ENCODE data around the gene ELOVL5. TPM values are rescaled to one million over a fixed set of nuclear protein-coding genes. Genes with fewer than 3 reads are reported as not detected.

Gene ELOVL5
- total RNA-seq, 4 donors from 2014 or later = 58.4 to 97.0 (median 69.7) TPM

DNA sequence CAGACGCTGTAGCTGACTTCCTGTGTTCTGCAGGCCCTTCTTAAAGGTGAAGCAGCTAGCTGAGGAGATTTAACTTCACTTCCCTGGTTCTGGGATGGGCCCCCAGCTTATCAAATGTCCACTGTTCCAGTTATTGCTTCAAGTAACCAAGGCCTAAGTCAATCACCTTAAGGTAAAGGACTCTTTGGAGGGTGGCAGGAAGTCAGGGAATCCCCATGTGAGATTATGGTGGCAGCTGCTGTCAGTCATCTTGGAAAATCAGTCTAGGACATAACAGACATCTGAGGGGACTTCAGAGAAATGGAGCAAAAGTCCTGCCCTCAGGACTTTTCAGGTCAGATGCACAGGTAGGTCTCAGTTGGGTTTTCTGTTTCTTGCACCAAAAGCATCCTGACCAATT lies 3.8 kb downstream of the ELOVL5 start:
- H3K9me3 ChIP-seq = no peaks in the 10 kb centered on the region
- H3K4me3 ChIP-seq = no peak overlapping the region
- H3K4me1 ChIP-seq = peaks cover 0 to 64% (median 0%) of the 10 kb centered on the region in 4 donors
- no peaks in the 10 kb centered on the region for H3K36me3 ChIP-seq
- TF ChIP-seq, protein P1, sequence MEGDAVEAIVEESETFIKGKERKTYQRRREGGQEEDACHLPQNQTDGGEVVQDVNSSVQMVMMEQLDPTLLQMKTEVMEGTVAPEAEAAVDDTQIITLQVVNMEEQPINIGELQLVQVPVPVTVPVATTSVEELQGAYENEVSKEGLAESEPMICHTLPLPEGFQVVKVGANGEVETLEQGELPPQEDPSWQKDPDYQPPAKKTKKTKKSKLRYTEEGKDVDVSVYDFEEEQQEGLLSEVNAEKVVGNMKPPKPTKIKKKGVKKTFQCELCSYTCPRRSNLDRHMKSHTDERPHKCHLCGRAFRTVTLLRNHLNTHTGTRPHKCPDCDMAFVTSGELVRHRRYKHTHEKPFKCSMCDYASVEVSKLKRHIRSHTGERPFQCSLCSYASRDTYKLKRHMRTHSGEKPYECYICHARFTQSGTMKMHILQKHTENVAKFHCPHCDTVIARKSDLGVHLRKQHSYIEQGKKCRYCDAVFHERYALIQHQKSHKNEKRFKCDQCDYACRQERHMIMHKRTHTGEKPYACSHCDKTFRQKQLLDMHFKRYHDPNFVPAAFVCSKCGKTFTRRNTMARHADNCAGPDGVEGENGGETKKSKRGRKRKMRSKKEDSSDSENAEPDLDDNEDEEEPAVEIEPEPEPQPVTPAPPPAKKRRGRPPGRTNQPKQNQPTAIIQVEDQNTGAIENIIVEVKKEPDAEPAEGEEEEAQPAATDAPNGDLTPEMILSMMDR (IDR thresholded peaks at IDR 0.05) = no peak
- TF ChIP-seq EP300 (IDR thresholded peaks at IDR 0.05) (no peak), POLR2A (IDR thresholded peaks at IDR 0.05) (no peak)
- DNase-seq (ENCODE audit: low spot score in 2 of 2) = no peak
- no peaks in the 10 kb centered on the region for H3K27me3 ChIP-seq
- WGBS, 2 donors = 40 to 47% methylated on average over 1 of the region's 1 CpG
- H3K27ac ChIP-seq = no peak overlapping the region

DNA sequence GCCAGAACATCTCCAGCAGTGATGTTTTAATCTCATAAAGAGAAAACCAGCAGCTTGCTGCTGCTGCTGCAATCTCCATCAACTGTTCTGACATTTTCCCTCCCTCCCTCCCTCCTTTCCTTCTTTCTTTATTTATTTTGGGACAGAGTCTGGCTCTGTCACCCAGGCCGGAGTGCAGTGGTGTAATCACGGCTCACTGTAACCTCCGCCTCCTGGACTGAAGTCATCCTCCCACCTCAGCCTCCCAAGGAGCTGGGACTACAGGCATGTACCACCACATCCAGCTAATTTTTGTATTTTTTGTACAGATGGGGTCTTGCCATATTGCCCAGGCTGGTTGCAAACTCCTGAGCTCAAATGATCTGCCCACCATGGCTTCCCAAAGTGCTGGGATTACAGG lies 5.7 kb downstream of the ELOVL5 start:
- no peaks in the 10 kb centered on the region for H3K36me3 ChIP-seq
- TF ChIP-seq, protein P1 (IDR thresholded peaks at IDR 0.05) = no peak
- TF ChIP-seq EP300 (IDR thresholded peaks at IDR 0.05) (no peak), POLR2A (IDR thresholded peaks at IDR 0.05) (no peak)
- H3K4me1 ChIP-seq = peaks cover 0 to 73% (median 5%) of the 10 kb centered on the region in 4 donors
- H3K9me3 ChIP-seq = no peaks in the 10 kb centered on the region
- no peak overlapping the region for H3K27ac ChIP-seq
- H3K4me3 ChIP-seq = no peak overlapping the region
- H3K27me3 ChIP-seq = no peaks in the 10 kb centered on the region
- no peak for DNase-seq (ENCODE audit: low spot score in 2 of 2)
- WGBS, 2 donors = 54% methylated on average over 3 of the region's 3 CpGs

DNA sequence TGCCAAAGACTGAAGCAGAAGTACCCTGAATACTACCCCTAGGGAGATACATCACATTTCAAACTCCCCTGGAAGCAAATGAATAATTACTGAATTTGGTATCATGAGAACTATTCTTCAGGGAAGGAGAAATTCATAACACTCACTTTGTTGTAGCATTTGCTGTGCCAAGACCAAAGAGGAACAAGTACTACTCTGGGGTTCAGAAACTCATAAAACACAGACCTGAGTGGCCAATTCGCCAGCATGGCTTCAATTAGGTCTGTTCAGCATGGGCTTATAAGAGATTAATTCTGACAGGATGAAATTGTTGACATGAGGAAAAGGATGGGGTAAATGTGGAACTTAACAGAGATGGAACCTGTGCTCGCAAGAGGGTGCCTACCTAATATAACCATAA lies 6.5 kb downstream of the ELOVL5 start:
- Histone ChIP-seq H3K4me1 (peaks cover 0 to 73% (median 8%) of the 10 kb centered on the region in 4 donors), H3K27ac (no peak overlapping the region), H3K27me3 (no peaks in the 10 kb centered on the region), H3K4me3 (no peak overlapping the region), H3K36me3 (no peaks in the 10 kb centered on the region), H3K9me3 (no peaks in the 10 kb centered on the region)
- TF ChIP-seq, protein P1 (IDR thresholded peaks at IDR 0.05) = no peak
- TF ChIP-seq POLR2A (IDR thresholded peaks at IDR 0.05) = no peak
- no peak for TF ChIP-seq EP300 (IDR thresholded peaks at IDR 0.05)
- no peak for DNase-seq (ENCODE audit: low spot score in 2 of 2)
- WGBS, 2 donors = 85 to 87% methylated on average over 2 of the region's 2 CpGs

DNA sequence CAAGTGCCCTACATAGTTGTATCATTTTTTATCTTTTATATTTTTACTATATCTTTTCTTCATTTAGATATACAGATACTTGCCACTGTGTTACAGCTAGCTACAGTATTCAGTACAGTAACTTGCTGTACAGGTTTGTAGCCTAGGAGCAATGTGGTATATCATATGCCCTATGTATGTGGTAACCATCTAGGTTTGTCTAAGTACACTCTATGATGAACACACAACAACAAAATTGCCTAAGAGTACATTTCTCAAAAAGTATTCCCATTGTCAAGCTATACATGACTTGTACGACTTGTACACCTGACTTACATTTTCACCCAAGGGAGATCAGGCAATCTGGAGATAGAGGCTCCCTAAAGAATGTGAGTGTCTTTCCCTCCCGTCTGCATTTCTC lies 8.2 kb downstream of the ELOVL5 start:
- Histone ChIP-seq H3K27me3 (no peaks in the 10 kb centered on the region), H3K27ac (no peak overlapping the region), H3K4me3 (no peak overlapping the region), H3K4me1 (peaks cover 0 to 76% (median 14%) of the 10 kb centered on the region in 4 donors), H3K9me3 (no peaks in the 10 kb centered on the region), H3K36me3 (peaks cover 0 to 9% (median 0%) of the 10 kb centered on the region in 3 donors)
- 81 to 93% methylated on average over 2 of the region's 2 CpGs for WGBS, 2 donors
- no peak for TF ChIP-seq POLR2A (IDR thresholded peaks at IDR 0.05)
- no peak for TF ChIP-seq EP300 (IDR thresholded peaks at IDR 0.05)
- TF ChIP-seq, protein P1 (IDR thresholded peaks at IDR 0.05) = no peak
- DNase-seq (ENCODE audit: low spot score in 2 of 2) = no peak

DNA sequence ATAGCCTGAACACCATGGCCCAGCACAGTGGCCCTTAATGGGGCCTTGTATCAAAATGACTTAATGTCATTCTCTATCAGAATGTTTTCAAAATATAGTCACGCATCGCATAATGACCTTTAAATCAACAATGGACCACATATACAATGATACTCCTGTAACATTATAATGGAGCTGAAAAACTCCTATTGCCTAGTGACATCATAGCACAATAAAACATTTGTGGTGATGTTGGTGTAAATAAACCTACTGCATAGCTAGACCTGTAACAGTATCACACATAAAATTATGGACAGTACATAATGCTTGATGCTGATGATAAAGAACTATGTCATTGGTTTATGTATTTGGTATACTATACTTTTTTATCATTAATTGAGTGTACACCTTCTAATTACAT lies 9.3 kb downstream of the ELOVL5 start:
- Histone ChIP-seq H3K4me1 (peaks cover 0 to 76% (median 18%) of the 10 kb centered on the region in 4 donors), H3K9me3 (no peaks in the 10 kb centered on the region), H3K4me3 (no peak overlapping the region), H3K36me3 (peaks cover 0 to 9% (median 0%) of the 10 kb centered on the region in 3 donors), H3K27me3 (no peaks in the 10 kb centered on the region), H3K27ac (no peak overlapping the region)
- no peak for TF ChIP-seq POLR2A (IDR thresholded peaks at IDR 0.05)
- no peak for TF ChIP-seq EP300 (IDR thresholded peaks at IDR 0.05)
- DNase-seq (ENCODE audit: low spot score in 2 of 2) = no peak
- WGBS, 2 donors = 60 to 63% methylated on average over 2 of the region's 2 CpGs

DNA sequence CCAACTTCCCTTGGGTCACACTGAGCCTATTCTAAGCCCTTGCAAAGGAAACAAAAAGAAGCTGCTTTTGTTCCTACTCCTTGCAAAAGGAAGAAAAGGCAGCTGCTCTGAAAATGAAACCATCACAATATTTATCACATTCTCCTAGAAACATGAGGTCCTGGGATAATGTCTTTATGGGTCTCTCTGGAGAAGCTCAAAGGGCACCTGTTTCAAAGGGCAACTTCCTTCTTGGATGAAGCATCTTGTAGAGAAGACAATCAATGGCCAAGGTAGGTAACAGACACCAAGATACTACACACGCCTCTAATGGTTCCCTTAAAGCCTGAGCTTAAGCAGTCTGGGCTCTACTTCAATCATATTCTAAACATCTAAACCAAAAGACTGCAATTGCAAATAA lies 10.4 kb downstream of the ELOVL5 start:
- H3K9me3 ChIP-seq = no peaks in the 10 kb centered on the region
- TF ChIP-seq EP300 (IDR thresholded peaks at IDR 0.05) (no peak), POLR2A (IDR thresholded peaks at IDR 0.05) (no peak)
- TF ChIP-seq, protein P1 (IDR thresholded peaks at IDR 0.05) = no peak
- WGBS, 2 donors = 92 to 96% methylated on average over 1 of the region's 1 CpG
- peaks cover 0 to 81% (median 21%) of the 10 kb centered on the region in 4 donors for H3K4me1 ChIP-seq
- DNase-seq (ENCODE audit: low spot score in 2 of 2) = no peak
- no peak overlapping the region for H3K27ac ChIP-seq
- no peaks in the 10 kb centered on the region for H3K27me3 ChIP-seq
- no peak overlapping the region for H3K4me3 ChIP-seq
- H3K36me3 ChIP-seq = peaks cover 0 to 9% (median 0%) of the 10 kb centered on the region in 3 donors
